HEK293 (cell line): Measurements from ENCODE around the gene RPRD1B.

Experiments
- CTCF ChIA-PET: fragments of 350-600 bp; formaldehyde crosslinking; extraction: SDS; loops from one replicate; lab custom pipeline; 2021; ENCODE audit warnings: antibody characterized with exemption; lab: Yijun Ruan, JAX
- POLR2A ChIA-PET: fragments of 300-600 bp; formaldehyde crosslinking; extraction: SDS; loops from one replicate; lab custom pipeline; 2020; ENCODE audit warnings: antibody characterized with exemption, inconsistent platforms; lab: Yijun Ruan, JAX
- H3K27ac ChIP-seq: fragments of 200-500 bp; sonication (Bioruptor generic); 2 replicates; pipeline ENCODE4 v1.5.1; 2014; ENCODE audit warnings: low read depth, low read length, control low read depth, inconsistent platforms; ENCODE audit errors: extremely low read depth
- H3K36me3 ChIP-seq, 2 experiments: fragments of 200-500 bp in 1 of 2; sonication (Bioruptor generic) in 1 of 2; 1 replicate in 1 of 2; 2 replicates in 1 of 2; pipeline ENCODE4 v1.5.1; 2014 to 2017; ENCODE audit warnings: inconsistent platforms in 2 of 2, low read length in 2 of 2; ENCODE audit not compliant: control insufficient read depth in 2 of 2, insufficient read depth in 1 of 2
- H3K4me1 ChIP-seq: fragments of 200-500 bp; sonication (Bioruptor generic); 2 replicates; pipeline ENCODE4 v1.5.1; 2014; ENCODE audit warnings: mild to moderate bottlenecking, low read length, inconsistent platforms; ENCODE audit not compliant: control insufficient read depth, insufficient read depth
- H3K4me3 ChIP-seq: 2 replicates; pipeline ENCODE4 v1.5.1; 2011; ENCODE audit warnings: low read depth, mild to moderate bottlenecking, control low read depth, low read length, moderate library complexity
- H3K9me3 ChIP-seq: fragments of 200-500 bp; sonication (Bioruptor generic); 2 replicates; pipeline ENCODE4 v1.5.1; 2014; ENCODE audit warnings: low read depth, low read length, inconsistent platforms; ENCODE audit not compliant: control insufficient read depth, insufficient read depth
- MEIS1 ChIP-seq: sonication (generic); formaldehyde crosslinking; IDR thresholded peaks from 2 replicates; pipeline ENCODE4 v1.8.1; 2022; ENCODE audit warnings: missing genetic modification reagents, mild to moderate bottlenecking, borderline replicate concordance
- ZBTB17 ChIP-seq: fragments of 450-650 bp; formaldehyde crosslinking; IDR thresholded peaks from 2 replicates; pipeline ENCODE4 v1.5.1; 2016; ENCODE audit warnings: missing biosample characterization, missing genetic modification characterization
- ZBTB20 ChIP-seq: fragments of 450-650 bp; formaldehyde crosslinking; IDR thresholded peaks from 2 replicates; pipeline ENCODE4 v1.5.1; 2016; ENCODE audit warnings: missing biosample characterization, missing genetic modification characterization
- ZFHX2 ChIP-seq: fragments of 450-650 bp; formaldehyde crosslinking; conservative IDR thresholded peaks from 2 replicates; pipeline ENCODE4 v1.5.1; 2016; ENCODE audit warnings: missing biosample characterization, missing genetic modification characterization
- ZFP3 ChIP-seq: fragments of 450-650 bp; formaldehyde crosslinking; IDR thresholded peaks from 2 replicates; pipeline ENCODE4 v1.5.1; 2016; ENCODE audit warnings: low read depth, missing biosample characterization, missing genetic modification characterization
- ZNF140 ChIP-seq: fragments of 450-650 bp; formaldehyde crosslinking; IDR thresholded peaks from 2 replicates; pipeline ENCODE4 v1.5.1; 2016; ENCODE audit warnings: missing biosample characterization, missing genetic modification characterization
- ZNF16 ChIP-seq: fragments of 450-650 bp; formaldehyde crosslinking; IDR thresholded peaks from 2 replicates; pipeline ENCODE4 v1.5.1; 2016; ENCODE audit warnings: low read depth, missing biosample characterization, missing genetic modification characterization
- ZNF366 ChIP-seq: fragments of 450-650 bp; formaldehyde crosslinking; conservative IDR thresholded peaks from 2 replicates; pipeline ENCODE4 v1.5.1; 2016; ENCODE audit warnings: missing biosample characterization, missing genetic modification characterization
- ZNF501 ChIP-seq: fragments of 450-650 bp; formaldehyde crosslinking; IDR thresholded peaks from 2 replicates; pipeline ENCODE4 v1.5.1; 2016; ENCODE audit warnings: missing biosample characterization, missing genetic modification characterization
- ZNF530 ChIP-seq: fragments of 450-650 bp; formaldehyde crosslinking; IDR thresholded peaks from 2 replicates; pipeline ENCODE4 v1.5.1; 2016; ENCODE audit warnings: low read depth, missing biosample characterization, missing genetic modification characterization
- ZNF555 ChIP-seq: fragments of 450-650 bp; formaldehyde crosslinking; conservative IDR thresholded peaks from 2 replicates; pipeline ENCODE4 v1.5.1; 2017; ENCODE audit warnings: missing biosample characterization, mild to moderate bottlenecking, missing genetic modification characterization, inconsistent platforms
- ZNF561 ChIP-seq: fragments of 450-650 bp; IDR thresholded peaks from 2 replicates; pipeline ENCODE4 v1.5.1; 2018; ENCODE audit warnings: missing biosample characterization, missing genetic modification characterization, borderline replicate concordance
- ZNF600 ChIP-seq: fragments of 450-650 bp; formaldehyde crosslinking; IDR thresholded peaks from 2 replicates; pipeline ENCODE4 v1.5.1; 2016; ENCODE audit warnings: missing biosample characterization, missing genetic modification characterization
- ZNF610 ChIP-seq: fragments of 450-650 bp; formaldehyde crosslinking; IDR thresholded peaks from 2 replicates; pipeline ENCODE4 v1.5.1; 2016; ENCODE audit warnings: missing biosample characterization, missing genetic modification characterization, borderline replicate concordance
- ZNF701 ChIP-seq: fragments of 450-650 bp; formaldehyde crosslinking; IDR thresholded peaks from 2 replicates; pipeline ENCODE4 v1.5.1; 2016; ENCODE audit warnings: missing biosample characterization, missing genetic modification characterization
- TF ChIP-seq, protein P1 (sequence below): fragments of 450-650 bp; formaldehyde crosslinking; IDR thresholded peaks from 2 replicates; pipeline ENCODE4 v1.5.1; 2016; ENCODE audit warnings: missing biosample characterization, missing genetic modification characterization
- TF ChIP-seq, protein P2 (sequence below): fragments of 450-650 bp; formaldehyde crosslinking; IDR thresholded peaks from 2 replicates; pipeline ENCODE4 v1.5.1; 2016; ENCODE audit warnings: missing biosample characterization, missing genetic modification characterization
- TF ChIP-seq, protein P3 (sequence below): fragments of 450-650 bp; formaldehyde crosslinking; IDR thresholded peaks from 2 replicates; pipeline ENCODE4 v1.5.1; 2016; ENCODE audit warnings: missing biosample characterization, missing genetic modification characterization
- TF ChIP-seq, protein P4 (sequence below): fragments of 450-650 bp; formaldehyde crosslinking; IDR thresholded peaks from 2 replicates; pipeline ENCODE4 v1.5.1; 2016; ENCODE audit warnings: missing biosample characterization, missing genetic modification characterization
- TF ChIP-seq, protein P5 (sequence below): fragments of 450-650 bp; formaldehyde crosslinking; IDR thresholded peaks from 2 replicates; pipeline ENCODE4 v1.5.1; 2016; ENCODE audit warnings: missing biosample characterization, missing genetic modification characterization

The RPRD1B gene

DNA sequence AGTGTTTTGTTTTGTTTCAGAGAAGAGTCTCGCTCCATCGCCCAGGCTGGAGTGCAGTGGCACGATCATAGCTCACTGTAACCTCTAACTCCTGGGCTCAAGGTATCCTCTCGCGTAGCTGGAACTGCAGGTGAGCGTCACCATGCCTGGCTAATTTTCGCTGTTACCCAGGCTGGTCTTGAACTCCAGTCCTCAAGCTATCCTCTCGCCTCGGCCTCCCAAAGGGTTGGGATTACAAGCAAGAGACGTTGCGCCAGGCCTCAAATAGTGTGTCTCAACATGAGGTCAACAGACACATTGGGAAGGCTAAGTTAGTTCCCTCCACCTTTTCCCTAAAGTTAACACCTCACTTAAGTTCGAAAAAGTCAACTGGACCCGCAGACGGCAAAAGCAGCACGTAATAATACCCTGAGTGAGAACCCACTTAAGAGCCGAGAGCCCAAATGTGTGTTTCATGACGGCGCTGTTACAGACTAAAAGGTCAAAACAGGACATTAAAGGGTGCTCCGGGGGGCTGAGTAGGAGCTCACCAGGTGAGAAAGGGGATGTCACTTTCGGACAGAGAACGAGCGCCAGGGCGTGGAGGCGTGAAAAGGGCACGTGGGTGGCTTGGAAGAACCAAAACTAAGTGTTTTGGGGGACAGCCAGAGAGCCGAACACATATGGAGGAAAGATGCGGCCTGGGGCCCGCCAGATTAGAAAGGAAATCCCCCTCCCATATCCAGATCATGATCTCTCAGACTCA lies 789 bp upstream of the RPRD1B start:
- CTCF ChIA-PET, result interaction anchor here (0.6 to 1.7 kb wide), 7 partner anchors 15 to 458 kb away, joined by 3 to 7 read pairs (median 4); no protein-coding TSS in a partner anchor

DNA sequence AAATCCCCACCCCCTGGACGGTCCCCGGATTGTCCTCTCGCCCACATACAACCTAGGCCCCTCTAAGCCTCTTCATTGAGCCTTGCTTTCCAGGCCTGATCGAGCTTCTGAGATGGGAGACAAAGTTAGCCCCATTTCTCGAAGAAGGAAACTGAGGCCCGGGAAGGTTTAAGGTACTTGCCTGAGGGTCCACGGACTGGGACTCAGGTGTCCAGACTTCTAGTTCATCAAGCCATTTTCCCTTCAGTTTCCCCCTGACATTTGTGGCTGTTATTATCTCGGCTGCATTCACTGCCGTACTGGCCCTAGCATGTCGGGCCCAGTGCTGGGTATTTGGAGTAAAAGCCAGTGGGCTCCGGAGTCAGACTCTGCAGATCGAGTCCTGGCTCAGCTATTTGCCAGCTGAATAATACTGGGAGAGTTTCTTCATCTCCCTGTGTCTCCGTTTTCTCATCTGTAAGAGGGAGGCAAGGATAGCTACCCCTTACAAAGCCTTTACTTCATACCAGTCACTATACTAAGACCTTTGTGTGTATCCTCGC lies 633 bp downstream of the RPRD1B start:
- Histone ChIP-seq H3K27ac (peak overlapping the region; percentile 80; the same call in 1 of the 2 replicates), H3K36me3 (peaks cover 9 to 50% of the 10 kb centered on the region in 2 experiments; a peak in 2 of 3 replicates), H3K9me3 (no peaks in the 10 kb centered on the region), H3K4me1 (no peaks in the 10 kb centered on the region), H3K4me3 (peak overlapping the region; percentile 90)
- ChIA-PET POLR2A (interaction anchor here (1.3 to 2.5 kb wide), 8 partner anchors 9 to 147 kb away, joined by 3 to 12 read pairs (median 4); no protein-coding TSS in a partner anchor), CTCF (interaction anchor here (0.8 to 1.7 kb wide), 4 partner anchors 14 to 187 kb away, joined by 3 to 7 read pairs (median 4); no protein-coding TSS in a partner anchor)
- no peak for TF ChIP-seq ZFP3 (tag by site-specific recombination)
- TF ChIP-seq ZBTB17 (tag by site-specific recombination), result no peak
- TF ChIP-seq ZNF561 (tag by site-specific recombination), result no peak
- TF ChIP-seq ZNF530, result no peak
- TF ChIP-seq ZNF16, result no peak
- TF ChIP-seq, protein P1, sequence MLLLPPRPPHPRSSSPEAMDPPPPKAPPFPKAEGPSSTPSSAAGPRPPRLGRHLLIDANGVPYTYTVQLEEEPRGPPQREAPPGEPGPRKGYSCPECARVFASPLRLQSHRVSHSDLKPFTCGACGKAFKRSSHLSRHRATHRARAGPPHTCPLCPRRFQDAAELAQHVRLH (tag by site-specific recombination), result no peak
- no peak for TF ChIP-seq ZNF610 (tag by site-specific recombination)
- TF ChIP-seq ZNF140 (tag by site-specific recombination), result no peak
- no peak for TF ChIP-seq MEIS1
- TF ChIP-seq ZNF701, result no peak
- TF ChIP-seq, protein P2, sequence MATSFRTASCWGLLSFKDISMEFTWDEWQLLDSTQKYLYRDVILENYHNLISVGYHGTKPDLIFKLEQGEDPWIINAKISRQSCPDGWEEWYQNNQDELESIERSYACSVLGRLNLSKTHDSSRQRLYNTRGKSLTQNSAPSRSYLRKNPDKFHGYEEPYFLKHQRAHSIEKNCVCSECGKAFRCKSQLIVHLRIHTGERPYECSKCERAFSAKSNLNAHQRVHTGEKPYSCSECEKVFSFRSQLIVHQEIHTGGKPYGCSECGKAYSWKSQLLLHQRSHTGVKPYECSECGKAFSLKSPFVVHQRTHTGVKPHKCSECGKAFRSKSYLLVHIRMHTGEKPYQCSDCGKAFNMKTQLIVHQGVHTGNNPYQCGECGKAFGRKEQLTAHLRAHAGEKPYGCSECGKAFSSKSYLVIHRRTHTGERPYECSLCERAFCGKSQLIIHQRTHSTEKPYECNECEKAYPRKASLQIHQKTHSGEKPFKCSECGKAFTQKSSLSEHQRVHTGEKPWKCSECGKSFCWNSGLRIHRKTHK, result no peak
- no peak for TF ChIP-seq ZNF600
- TF ChIP-seq, protein P3, sequence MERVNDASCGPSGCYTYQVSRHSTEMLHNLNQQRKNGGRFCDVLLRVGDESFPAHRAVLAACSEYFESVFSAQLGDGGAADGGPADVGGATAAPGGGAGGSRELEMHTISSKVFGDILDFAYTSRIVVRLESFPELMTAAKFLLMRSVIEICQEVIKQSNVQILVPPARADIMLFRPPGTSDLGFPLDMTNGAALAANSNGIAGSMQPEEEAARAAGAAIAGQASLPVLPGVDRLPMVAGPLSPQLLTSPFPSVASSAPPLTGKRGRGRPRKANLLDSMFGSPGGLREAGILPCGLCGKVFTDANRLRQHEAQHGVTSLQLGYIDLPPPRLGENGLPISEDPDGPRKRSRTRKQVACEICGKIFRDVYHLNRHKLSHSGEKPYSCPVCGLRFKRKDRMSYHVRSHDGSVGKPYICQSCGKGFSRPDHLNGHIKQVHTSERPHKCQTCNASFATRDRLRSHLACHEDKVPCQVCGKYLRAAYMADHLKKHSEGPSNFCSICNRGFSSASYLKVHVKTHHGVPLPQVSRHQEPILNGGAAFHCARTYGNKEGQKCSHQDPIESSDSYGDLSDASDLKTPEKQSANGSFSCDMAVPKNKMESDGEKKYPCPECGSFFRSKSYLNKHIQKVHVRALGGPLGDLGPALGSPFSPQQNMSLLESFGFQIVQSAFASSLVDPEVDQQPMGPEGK (tag by site-specific recombination), result no peak

More for the DNA sequence above, 789 bp upstream of the RPRD1B start:
- POLR2A ChIA-PET, result interaction anchor here (0.6 to 2.5 kb wide), 10 partner anchors 10 to 339 kb away, joined by 3 to 12 read pairs (median 4); partner anchors contain the start of gene CTNNBL1
- Histone ChIP-seq H3K4me3 (peak overlapping the region; percentile 90), H3K4me1 (no peaks in the 10 kb centered on the region), H3K36me3 (peaks cover 5 to 49% of the 10 kb centered on the region in 2 experiments; a peak in 2 of 3 replicates), H3K27ac (peak overlapping the region; percentile 37; the same call in 1 of the 2 replicates), H3K9me3 (no peaks in the 10 kb centered on the region)
- TF ChIP-seq, protein P4, sequence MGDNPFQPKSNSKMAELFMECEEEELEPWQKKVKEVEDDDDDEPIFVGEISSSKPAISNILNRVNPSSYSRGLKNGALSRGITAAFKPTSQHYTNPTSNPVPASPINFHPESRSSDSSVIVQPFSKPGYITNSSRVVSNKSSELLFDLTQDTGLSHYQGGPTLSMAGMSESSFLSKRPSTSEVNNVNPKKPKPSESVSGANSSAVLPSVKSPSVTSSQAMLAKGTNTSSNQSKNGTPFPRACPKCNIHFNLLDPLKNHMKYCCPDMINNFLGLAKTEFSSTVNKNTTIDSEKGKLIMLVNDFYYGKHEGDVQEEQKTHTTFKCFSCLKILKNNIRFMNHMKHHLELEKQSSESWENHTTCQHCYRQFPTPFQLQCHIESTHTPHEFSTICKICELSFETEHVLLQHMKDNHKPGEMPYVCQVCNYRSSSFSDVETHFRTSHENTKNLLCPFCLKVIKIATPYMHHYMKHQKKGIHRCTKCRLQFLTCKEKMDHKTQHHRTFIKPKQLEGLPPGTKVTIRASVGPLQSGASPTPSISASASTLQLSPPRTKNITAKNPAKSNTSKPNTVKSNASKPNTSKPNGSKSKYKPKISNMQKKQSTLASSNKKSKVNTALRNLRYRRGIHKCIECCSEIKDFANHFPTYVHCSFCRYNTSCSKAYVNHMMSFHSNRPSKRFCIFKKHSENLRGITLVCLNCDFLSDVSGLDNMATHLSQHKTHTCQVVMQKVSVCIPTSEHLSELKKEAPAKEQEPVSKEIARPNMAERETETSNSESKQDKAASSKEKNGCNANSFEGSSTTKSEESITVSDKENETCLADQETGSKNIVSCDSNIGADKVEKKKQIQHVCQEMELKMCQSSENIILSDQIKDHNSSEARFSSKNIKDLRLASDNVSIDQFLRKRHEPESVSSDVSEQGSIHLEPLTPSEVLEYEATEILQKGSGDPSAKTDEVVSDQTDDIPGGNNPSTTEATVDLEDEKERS (tag by site-specific recombination), result no peak
- TF ChIP-seq ZBTB20 (tag by site-specific recombination) (no peak), ZNF501 (peak; percentile 36; the same call in 1 of the 2 replicates), ZNF366 (tag by site-specific recombination) (no peak), ZNF555 (tag by site-specific recombination) (no peak), ZFHX2 (tag by site-specific recombination) (peak; percentile 50)
- TF ChIP-seq, protein P5, sequence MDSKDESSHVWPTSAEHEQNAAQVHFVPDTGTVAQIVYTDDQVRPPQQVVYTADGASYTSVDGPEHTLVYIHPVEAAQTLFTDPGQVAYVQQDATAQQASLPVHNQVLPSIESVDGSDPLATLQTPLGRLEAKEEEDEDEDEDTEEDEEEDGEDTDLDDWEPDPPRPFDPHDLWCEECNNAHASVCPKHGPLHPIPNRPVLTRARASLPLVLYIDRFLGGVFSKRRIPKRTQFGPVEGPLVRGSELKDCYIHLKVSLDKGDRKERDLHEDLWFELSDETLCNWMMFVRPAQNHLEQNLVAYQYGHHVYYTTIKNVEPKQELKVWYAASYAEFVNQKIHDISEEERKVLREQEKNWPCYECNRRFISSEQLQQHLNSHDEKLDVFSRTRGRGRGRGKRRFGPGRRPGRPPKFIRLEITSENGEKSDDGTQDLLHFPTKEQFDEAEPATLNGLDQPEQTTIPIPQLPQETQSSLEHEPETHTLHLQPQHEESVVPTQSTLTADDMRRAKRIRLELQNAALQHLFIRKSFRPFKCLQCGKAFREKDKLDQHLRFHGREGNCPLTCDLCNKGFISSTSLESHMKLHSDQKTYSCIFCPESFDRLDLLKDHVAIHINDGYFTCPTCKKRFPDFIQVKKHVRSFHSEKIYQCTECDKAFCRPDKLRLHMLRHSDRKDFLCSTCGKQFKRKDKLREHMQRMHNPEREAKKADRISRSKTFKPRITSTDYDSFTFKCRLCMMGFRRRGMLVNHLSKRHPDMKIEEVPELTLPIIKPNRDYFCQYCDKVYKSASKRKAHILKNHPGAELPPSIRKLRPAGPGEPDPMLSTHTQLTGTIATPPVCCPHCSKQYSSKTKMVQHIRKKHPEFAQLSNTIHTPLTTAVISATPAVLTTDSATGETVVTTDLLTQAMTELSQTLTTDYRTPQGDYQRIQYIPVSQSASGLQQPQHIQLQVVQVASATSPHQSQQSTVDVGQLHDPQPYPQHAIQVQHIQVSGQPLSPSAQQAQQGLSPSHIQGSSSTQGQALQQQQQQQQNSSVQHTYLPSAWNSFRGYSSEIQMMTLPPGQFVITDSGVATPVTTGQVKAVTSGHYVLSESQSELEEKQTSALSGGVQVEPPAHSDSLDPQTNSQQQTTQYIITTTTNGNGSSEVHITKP (tag by site-specific recombination), result 0 out of 2 replicates have a peak, but pooled peaks have one; percentile 99
